OCI-LY3 (cell line): ENCODE results near the gene ETF1.

ENCODE experiments used
- H2AFZ ChIP-seq: fragments of 200-600, 300-600 bp; shearing (Covaris generic); 2 replicates; pipeline ENCODE4 v1.6.0; 2014; ENCODE audit warnings: antibody characterized with exemption, low read depth, low read length
- H3K27ac ChIP-seq: fragments of 200-600, 300-600 bp; sonication (generic); 2 replicates; pipeline ENCODE4 v1.5.1; 2014; ENCODE audit warnings: mild to moderate bottlenecking, low read length, moderate library complexity, mixed read lengths
- H3K27me3 ChIP-seq: fragments of 200-600, 300-600 bp; sonication (generic); 2 replicates; pipeline ENCODE4 v1.6.1; 2014; ENCODE audit warnings: low read depth, low read length, mixed read lengths
- H3K36me3 ChIP-seq: fragments of 200-600, 300-600 bp; sonication (generic); replicated peaks from 2 replicates; pipeline ENCODE3; 2014; ENCODE audit warnings: low read depth, low read length, mixed read lengths
- H3K4me1 ChIP-seq: fragments of 300-600, 200-600 bp; sonication (generic); 2 replicates; pipeline ENCODE4 v1.6.1; 2014; ENCODE audit warnings: low read length, mixed read lengths
- H3K4me2 ChIP-seq: fragments of 200-600, 300-600 bp; sonication (generic); 2 replicates; pipeline ENCODE4 v1.6.1; 2014; ENCODE audit warnings: low read length, mixed read lengths
- H3K4me3 ChIP-seq: fragments of 300-600, 200-600 bp; sonication (generic); 2 replicates; pipeline ENCODE4 v1.5.1; 2014; ENCODE audit warnings: antibody characterized with exemption, mild to moderate bottlenecking, low read length, moderate library complexity
- H3K79me2 ChIP-seq: fragments of 300-600, 200-600 bp; shearing (Covaris generic); 2 replicates; pipeline ENCODE4 v1.6.1; 2014; ENCODE audit warnings: mild to moderate bottlenecking, low read length, mixed read lengths
- H3K9ac ChIP-seq: fragments of 300-600, 200-600 bp; shearing (Covaris generic); 2 replicates; pipeline ENCODE4 v1.6.0; 2014; ENCODE audit warnings: mild to moderate bottlenecking, low read length, moderate library complexity
- H3K9me3 ChIP-seq: fragments of 200-600, 300-600 bp; shearing (Covaris generic); 2 replicates; pipeline ENCODE4 v1.6.1; 2014; ENCODE audit warnings: low read length, mixed read lengths; ENCODE audit not compliant: insufficient read depth
- H4K20me1 ChIP-seq: fragments of 200-600, 300-600 bp; sonication (generic); 2 replicates; pipeline ENCODE4 v1.6.1; 2016; ENCODE audit warnings: low read length, mixed read lengths; ENCODE audit not compliant: insufficient read depth
- CTCF ChIP-seq: fragments of 200-600, 300-600 bp; sonication (generic); IDR thresholded peaks from 2 replicates; pipeline ENCODE4 v1.5.1; 2014; ENCODE audit warnings: antibody characterized with exemption, low read length, low read depth
- EZH2phosphoT487 ChIP-seq: fragments of 200-600 bp; shearing (Covaris generic); IDR thresholded peaks from 2 replicates; pipeline ENCODE4 v1.6.1; 2018; ENCODE audit warnings: antibody characterized with exemption, mixed run types, low read depth

The ETF1 gene

GRCh38 chr5:138563340-138564118 is 20.5 kb upstream of the ETF1 start:
- no peaks in the 10 kb centered on the region for H3K4me1 ChIP-seq
- H3K4me2 ChIP-seq = no peak overlapping the region
- no peaks in the 10 kb centered on the region for H3K9me3 ChIP-seq
- H3K27ac ChIP-seq = no peak overlapping the region
- H2AFZ ChIP-seq = no peak overlapping the region
- H3K27me3 ChIP-seq = no peaks in the 10 kb centered on the region
- no peak overlapping the region for H3K9ac ChIP-seq
- H4K20me1 ChIP-seq = 0 out of 2 replicates have a peak, but pooled peaks cover 2% of the 10 kb centered on the region
- H3K4me3 ChIP-seq = no peak overlapping the region
- no peak for TF ChIP-seq EZH2phosphoT487
- no peak for TF ChIP-seq CTCF
- peaks cover 55% of the 10 kb centered on the region for H3K36me3 ChIP-seq
- peaks cover 59% of the 10 kb centered on the region for H3K79me2 ChIP-seq

DNA sequence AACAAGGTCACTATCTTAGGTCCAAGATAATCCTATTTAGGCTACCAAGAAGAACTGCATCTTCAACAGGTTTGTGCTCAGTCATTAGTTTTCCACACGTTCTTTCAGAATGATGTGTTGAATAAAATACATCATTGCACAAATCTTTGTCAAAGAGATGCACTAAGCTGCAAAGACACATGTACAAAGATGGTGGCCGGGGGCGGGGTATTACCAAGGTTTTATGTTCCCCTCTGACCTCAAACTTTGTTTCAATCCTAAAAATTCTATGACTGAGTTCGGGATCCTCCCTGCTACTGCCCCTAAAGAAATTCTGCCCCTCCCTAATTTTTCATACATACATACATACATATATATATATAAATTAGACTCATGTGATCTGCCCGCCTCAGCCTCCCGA is 17.9 kb upstream of the ETF1 start:
- Histone ChIP-seq H3K36me3 (peaks cover 63% of the 10 kb centered on the region), H3K27me3 (no peaks in the 10 kb centered on the region), H3K4me3 (no peak overlapping the region), H3K79me2 (peaks cover 43% of the 10 kb centered on the region), H3K27ac (no peak overlapping the region), H2AFZ (no peak overlapping the region), H4K20me1 (0 out of 2 replicates have a peak, but pooled peaks cover 2% of the 10 kb centered on the region), H3K9me3 (no peaks in the 10 kb centered on the region), H3K9ac (no peak overlapping the region), H3K4me2 (no peak overlapping the region), H3K4me1 (no peaks in the 10 kb centered on the region)
- TF ChIP-seq CTCF = no peak
- TF ChIP-seq EZH2phosphoT487 = no peak

- H3K4me1 ChIP-seq = no peaks in the 10 kb centered on the region
- H3K36me3 ChIP-seq = peaks cover 55% of the 10 kb centered on the region
- no peak overlapping the region for H2AFZ ChIP-seq
- no peak overlapping the region for H3K9ac ChIP-seq
- no peak overlapping the region for H3K27ac ChIP-seq
- no peaks in the 10 kb centered on the region for H3K27me3 ChIP-seq
- no peak overlapping the region for H3K4me2 ChIP-seq
- H3K79me2 ChIP-seq = peaks cover 33% of the 10 kb centered on the region
- TF ChIP-seq CTCF (no peak), EZH2phosphoT487 (no peak)
- no peaks in the 10 kb centered on the region for H3K9me3 ChIP-seq
- H4K20me1 ChIP-seq = 0 out of 2 replicates have a peak, but pooled peaks cover 2% of the 10 kb centered on the region
- H3K4me3 ChIP-seq = no peak overlapping the region
Observed at GRCh38 chr5:138559937-138560336, 16.9 kb upstream of the ETF1 start.

GRCh38 chr5:138557677-138558076 is 14.6 kb upstream of the ETF1 start:
- Histone ChIP-seq H3K27ac (no peak overlapping the region), H3K4me1 (no peaks in the 10 kb centered on the region), H4K20me1 (0 out of 2 replicates have a peak, but pooled peaks cover 2% of the 10 kb centered on the region), H3K79me2 (peaks cover 11% of the 10 kb centered on the region), H3K9ac (no peak overlapping the region), H3K4me2 (no peak overlapping the region), H3K4me3 (no peak overlapping the region), H3K36me3 (peaks cover 49% of the 10 kb centered on the region), H3K9me3 (no peaks in the 10 kb centered on the region), H3K27me3 (no peaks in the 10 kb centered on the region), H2AFZ (no peak overlapping the region)
- TF ChIP-seq EZH2phosphoT487 (no peak), CTCF (no peak)
